ENCODE measurements around the gene INPP5A.
A peak's percentile ranks its signal among the peaks of the same experiment; 100 is the strongest.

The INPP5A gene

GRCh38 chr10:132536877-132537683 is 507 bp upstream of the INPP5A start:
- peak; percentile 99 to 100 for DNase-seq

DNA sequence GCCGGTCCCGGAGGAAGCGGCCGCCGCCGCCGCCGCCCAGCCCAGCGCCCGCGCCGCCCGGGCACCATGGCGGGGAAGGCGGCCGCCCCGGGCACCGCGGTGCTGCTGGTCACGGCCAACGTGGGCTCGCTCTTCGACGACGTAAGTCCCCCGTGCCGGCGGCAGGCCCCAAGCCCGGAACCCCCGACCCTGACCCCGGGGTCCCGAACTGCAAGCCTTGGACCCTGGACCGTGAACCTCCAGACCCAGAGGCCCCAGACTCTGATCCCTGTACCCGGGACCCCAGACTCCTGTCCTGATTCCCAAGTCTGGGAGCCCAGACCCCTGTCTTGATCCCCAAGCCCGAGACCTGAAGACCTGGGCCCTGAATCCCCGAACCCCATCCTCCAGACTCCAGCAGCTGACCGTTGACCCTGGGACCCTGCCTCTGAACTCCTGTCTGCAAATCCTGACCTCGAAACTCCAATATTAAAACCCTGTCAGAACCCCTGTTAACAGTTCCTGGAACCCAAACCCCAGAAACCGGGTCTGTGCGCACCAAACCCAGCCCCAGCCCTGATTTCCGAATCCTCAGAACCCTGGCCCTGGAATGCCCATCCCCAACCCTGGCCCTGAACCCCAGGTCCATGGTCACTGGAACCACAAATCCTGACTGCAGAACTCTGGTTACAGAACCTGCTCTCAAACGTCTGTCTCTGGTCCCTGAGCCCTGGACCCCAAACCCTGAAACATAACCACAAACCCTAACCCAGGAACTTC is 623 bp downstream of the INPP5A start:
- DNase-seq = no peak

DNA sequence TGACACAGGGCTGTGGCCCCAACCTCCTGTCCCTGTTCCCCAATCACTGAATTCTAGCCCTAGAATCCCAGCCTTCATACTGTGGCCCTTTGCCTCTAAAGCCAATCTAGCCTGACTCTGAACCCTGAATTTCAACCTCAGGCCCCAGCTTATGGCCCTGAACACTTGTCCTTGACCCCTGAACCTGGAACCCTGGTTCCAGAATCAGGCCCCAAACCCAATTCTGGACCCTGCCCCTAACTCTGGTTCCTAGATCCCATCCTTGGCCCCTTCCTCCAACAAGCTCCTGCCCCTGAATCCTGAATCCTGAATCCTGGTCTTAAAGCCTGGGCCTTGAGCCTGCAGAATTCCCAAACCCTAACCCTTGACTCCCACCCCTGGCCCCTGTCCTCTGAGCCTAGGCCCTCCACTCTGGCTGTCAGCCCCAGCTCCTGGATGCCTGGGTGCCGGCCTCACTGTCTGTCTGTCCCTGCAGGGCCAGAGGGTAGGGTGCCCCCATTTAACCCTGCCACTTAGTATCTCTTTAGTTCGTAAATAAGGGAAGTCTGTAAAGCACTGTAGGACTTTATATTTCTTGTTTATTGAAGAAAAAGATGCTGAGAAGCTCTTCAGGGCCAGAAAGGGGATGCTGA is 1.3 kb downstream of the INPP5A start:
- peak; percentile 2 to 24 for DNase-seq

DNA sequence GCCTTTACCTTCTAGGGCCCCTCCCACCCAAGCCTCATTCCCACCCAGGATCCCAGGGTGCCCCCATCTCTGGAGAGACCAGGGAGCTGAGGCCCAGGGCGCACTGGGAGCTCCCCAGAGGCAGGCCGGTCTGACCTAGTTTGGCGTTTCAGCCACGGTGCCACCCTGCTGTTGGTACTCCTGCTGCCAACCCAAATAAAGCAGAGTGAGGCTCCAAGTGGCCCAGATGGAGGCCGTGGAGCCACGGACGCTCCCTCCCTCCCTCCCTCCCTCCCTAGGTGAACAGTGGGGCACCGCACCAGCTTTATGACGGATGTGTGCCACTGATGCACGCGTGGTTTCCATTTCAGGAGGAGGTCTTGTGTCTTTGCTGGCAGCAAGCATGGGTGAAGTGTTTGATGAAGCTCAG is 1.8 kb downstream of the INPP5A start:
- DNase-seq = no peak

GRCh38 chr10:132539894-132540293 is 2.3 kb downstream of the INPP5A start:
- DNase-seq = peak in 1 of 2 experiments; percentile 6

GRCh38 chr10:132540456-132540855 is 2.9 kb downstream of the INPP5A start:
- DNase-seq = peak; percentile 19 to 39

DNA sequence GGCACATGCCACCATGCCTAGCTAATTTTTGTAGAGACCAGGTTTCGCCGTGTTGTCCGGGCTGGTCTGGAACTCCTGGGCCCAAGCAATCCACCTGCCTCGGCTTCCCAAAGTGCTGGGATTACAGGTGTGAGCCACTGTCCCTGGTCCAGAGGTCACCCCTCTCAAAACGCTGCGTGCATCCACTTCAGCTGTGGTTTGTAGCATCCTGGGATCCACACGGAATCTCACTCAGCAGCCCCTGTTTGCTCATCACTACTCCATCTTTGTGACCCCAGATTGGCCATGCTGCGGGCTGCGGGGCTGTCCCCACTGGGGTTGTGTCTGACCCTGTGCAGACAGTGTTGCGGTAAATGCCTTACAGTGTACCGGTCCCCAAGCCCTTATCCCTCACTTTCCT is 3.5 kb downstream of the INPP5A start:
- DNase-seq = no peak

DNA sequence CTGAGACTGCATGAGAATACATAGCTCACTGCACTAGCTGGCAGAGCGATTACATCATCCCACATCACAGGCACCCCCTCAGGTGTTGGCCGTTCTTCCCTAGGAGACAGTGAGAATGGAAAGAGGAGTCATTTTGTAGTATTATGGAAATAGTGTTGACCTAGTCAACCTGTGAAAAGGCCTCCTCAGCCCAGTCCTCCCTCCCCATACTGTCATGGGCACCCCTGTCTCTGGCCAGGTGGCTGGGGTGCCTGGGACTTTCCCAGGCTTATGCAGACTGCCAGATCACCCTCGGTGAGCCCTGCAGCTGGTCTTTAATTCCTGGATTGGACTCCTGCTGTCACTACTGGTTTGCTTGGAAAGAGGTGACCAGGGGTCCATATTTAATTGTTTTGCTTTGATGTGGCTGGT is 4.0 kb downstream of the INPP5A start:
- DNase-seq = no peak

GRCh38 chr10:132542086-132542775 is 4.6 kb downstream of the INPP5A start:
- DNase-seq = peak; percentile 14 to 24

GRCh38 chr10:132542819-132543218 is 5.2 kb downstream of the INPP5A start:
- DNase-seq = no peak

GRCh38 chr10:132543916-132544743 is 6.5 kb downstream of the INPP5A start:
- DNase-seq = no peak

- peak; percentile 25 to 52 for DNase-seq
These were observed 7.4 kb downstream of the INPP5A start for GRCh38 chr10:132544744-132545658.

- DNase-seq = no peak
These were observed 8.2 kb downstream of the INPP5A start for GRCh38 chr10:132545659-132546367.

DNA sequence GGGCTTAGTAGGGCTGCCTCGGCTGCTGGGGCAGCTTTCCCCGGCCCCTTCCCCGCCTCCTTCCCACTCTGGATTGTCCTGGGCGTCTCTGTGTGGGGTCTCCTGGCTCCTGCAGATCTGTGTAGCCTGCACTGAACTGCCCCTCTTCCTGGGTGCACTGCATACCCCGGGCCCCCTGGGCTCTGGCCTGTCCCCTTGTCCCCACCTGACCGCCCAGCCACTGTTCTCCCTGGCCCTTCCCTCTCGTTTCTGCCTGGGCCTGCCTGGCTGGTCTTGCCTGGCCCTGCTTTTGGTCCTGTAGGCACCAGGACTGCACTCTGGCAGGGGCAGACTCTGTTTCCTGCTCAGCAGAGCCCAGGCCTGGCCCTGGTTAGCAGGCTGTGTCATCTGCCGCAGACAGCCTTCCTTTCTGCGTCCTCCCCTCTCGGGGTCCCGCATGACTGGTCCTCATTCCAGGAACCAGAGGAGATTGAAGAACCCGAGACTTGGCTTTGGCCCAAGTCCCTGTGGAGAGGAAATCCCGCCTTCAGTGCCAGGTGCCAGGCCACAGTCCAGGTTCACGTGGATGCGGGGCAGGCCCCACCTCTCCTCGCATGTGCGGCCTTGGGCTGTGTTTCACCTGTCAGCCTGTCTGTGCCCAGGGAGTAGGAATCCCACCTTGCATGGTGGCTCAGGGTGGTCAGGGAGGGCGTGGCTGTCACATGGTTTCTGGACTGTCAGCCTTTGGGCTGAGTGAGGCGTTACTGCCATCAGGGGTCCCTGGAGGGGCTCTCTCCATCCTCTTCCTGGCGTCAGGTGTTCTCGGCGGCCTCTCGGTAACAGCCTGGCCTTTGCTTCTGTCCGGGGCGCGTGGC is 9.2 kb downstream of the INPP5A start:
- DNase-seq = no peak

GRCh38 chr10:132547421-132547861 is 9.9 kb downstream of the INPP5A start:
- no peak for DNase-seq

DNA sequence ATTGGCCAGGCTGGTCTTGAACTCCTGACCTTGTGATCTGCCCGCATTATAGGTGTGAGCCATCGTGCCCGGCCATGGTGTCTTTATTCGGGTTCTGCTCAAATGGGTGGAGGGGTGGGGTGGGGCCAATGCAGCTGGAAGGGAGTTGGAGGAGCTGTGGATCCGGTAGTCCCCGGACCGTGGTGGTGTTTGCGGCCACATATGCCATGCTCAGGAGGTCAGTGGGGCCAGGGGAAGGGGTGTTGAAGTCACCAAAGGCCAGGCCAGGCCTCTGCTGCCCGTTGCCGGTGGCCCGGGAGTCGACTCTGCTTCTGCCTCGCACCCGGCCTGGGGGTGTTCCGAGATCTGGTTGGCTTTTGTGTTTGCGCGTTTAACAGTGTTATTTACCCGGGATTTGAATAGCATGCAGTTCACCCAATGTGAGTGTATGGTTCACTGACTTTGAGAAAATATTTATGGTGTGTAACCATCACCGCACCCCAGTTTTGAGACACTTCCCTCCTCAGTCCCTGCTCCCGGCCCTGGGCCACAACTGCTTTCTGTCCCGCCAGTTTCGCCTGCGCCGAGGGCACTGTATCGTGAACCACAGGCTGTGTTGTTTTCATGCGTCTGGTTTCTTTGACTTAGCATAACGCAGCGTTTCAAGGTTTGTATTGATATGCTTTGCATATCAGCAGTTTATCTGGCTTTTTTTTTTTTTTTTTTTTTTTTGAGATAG is 10.7 kb downstream of the INPP5A start:
- DNase-seq = no peak

GRCh38 chr10:132548869-132549268 is 11.3 kb downstream of the INPP5A start:
- no peak for DNase-seq

GRCh38 chr10:132549371-132549770 is 11.8 kb downstream of the INPP5A start:
- no peak for DNase-seq

Measured in AML-193 (cell line).